GM18868 (cell line): ENCODE results near the gene CIRBP.

Experiments used
- ATAC-seq: cut with Tn5 transposase; IDR thresholded peaks from one replicate; pipeline ENCODE4 v1.9.1; 2021; ENCODE audit warnings: mild to moderate bottlenecking, moderate library complexity; ENCODE audit not compliant: unreplicated experiment

The CIRBP gene

GRCh38 chr19:1254530-1255185 lies 14.5 kb upstream of the CIRBP start:
- ATAC-seq: no peak

- no peak for ATAC-seq
Observed at GRCh38 chr19:1255186-1256161, 13.7 kb upstream of the CIRBP start.

- no peak for ATAC-seq
Observed at GRCh38 chr19:1256646-1257474, 12.3 kb upstream of the CIRBP start.

GRCh38 chr19:1257475-1258162 lies 11.5 kb upstream of the CIRBP start:
- ATAC-seq: no peak

GRCh38 chr19:1258163-1258492 lies 11.0 kb upstream of the CIRBP start:
- no peak for ATAC-seq

GRCh38 chr19:1258707-1259205 lies 10.4 kb upstream of the CIRBP start:
- no peak for ATAC-seq

GRCh38 chr19:1259206-1259875 lies 9.8 kb upstream of the CIRBP start:
- ATAC-seq: peak; percentile 27

GRCh38 chr19:1259876-1260748 lies 9.0 kb upstream of the CIRBP start:
- ATAC-seq: no peak

GRCh38 chr19:1260749-1261537 lies 8.2 kb upstream of the CIRBP start:
- ATAC-seq: peak; percentile 69

- no peak for ATAC-seq
Observed at GRCh38 chr19:1261538-1261797, 7.7 kb upstream of the CIRBP start.

- ATAC-seq: no peak
Observed at GRCh38 chr19:1261798-1262622, 7.1 kb upstream of the CIRBP start.

- ATAC-seq: no peak
Observed at GRCh38 chr19:1262623-1263123, 6.5 kb upstream of the CIRBP start.

- ATAC-seq: no peak
Observed at GRCh38 chr19:1263188-1263587, 5.9 kb upstream of the CIRBP start.

- ATAC-seq: no peak
Observed at GRCh38 chr19:1264801-1265614, 4.1 kb upstream of the CIRBP start.

GRCh38 chr19:1265615-1266128 lies 3.5 kb upstream of the CIRBP start:
- no peak for ATAC-seq

- ATAC-seq: peak; percentile 31
Observed at GRCh38 chr19:1266129-1266915, 2.8 kb upstream of the CIRBP start.
